Stimulated activated CD8-positive, alpha-beta memory T cell treated with anti-CD3 and anti-CD28 coated beads, Interleukin-7, amount 100 ng/mL, for 4 hours (primary cell): ENCODE results near the gene IGSF9.
"Not testable (repeated sequence)": the region's sequence is repeated elsewhere in the genome, so short reads cannot be mapped to it uniquely, and the experiment has no call there.

Experiments
- DNase-seq, 2 donors: peaks; one replicate each; pipeline ENCODE4 v3.0.0-alpha.2; 2020; ENCODE audit warnings: low read depth in 2 of 2

The IGSF9 gene

GRCh38 chr1:159920651-159921050, 24.8 kb downstream of the IGSF9 start:
- no peak for DNase-seq

GRCh38 chr1:159920202-159920601, 25.2 kb downstream of the IGSF9 start:
- no peak for DNase-seq

- DNase-seq, result no peak
Observed at GRCh38 chr1:159919236-159919865, 26.1 kb downstream of the IGSF9 start.

GRCh38 chr1:159918352-159919200, 26.8 kb downstream of the IGSF9 start:
- DNase-seq, result no peak

- no peak for DNase-seq
Observed at GRCh38 chr1:159917533-159918351, 27.7 kb downstream of the IGSF9 start.

- no peak for DNase-seq
Observed at GRCh38 chr1:159916242-159917051, 29.0 kb downstream of the IGSF9 start.

GRCh38 chr1:159915571-159916241, 29.7 kb downstream of the IGSF9 start:
- no peak for DNase-seq

- DNase-seq, result no peak
Observed at GRCh38 chr1:159914252-159915018, 31.0 kb downstream of the IGSF9 start.

GRCh38 chr1:159913451-159914192, 31.8 kb downstream of the IGSF9 start:
- DNase-seq, result no peak

GRCh38 chr1:159911326-159912070, 33.9 kb downstream of the IGSF9 start:
- DNase-seq, result no peak

GRCh38 chr1:159908031-159908940, 37.1 kb downstream of the IGSF9 start:
- DNase-seq, result no peak

- no peak for DNase-seq
Observed at GRCh38 chr1:159906960-159907359, 38.5 kb downstream of the IGSF9 start.

- not testable (repeated sequence) for DNase-seq
Observed at GRCh38 chr1:159904036-159904435, 41.4 kb downstream of the IGSF9 start.

- no peak for DNase-seq
Observed at GRCh38 chr1:159902541-159902940, 42.9 kb downstream of the IGSF9 start.

GRCh38 chr1:159900755-159901360, 44.6 kb downstream of the IGSF9 start:
- no peak for DNase-seq

- DNase-seq, result no peak
Observed at GRCh38 chr1:159900086-159900680, 45.2 kb downstream of the IGSF9 start, which contains the start of gene CFAP45. Gene CFAP45 (minus strand): TSS chr1:159900165. CDS start chr1:159900098, 67 bp downstream.

- not testable (repeated sequence) for DNase-seq
Observed at GRCh38 chr1:159899634-159900033, 45.8 kb downstream of the IGSF9 start.
